Measurements from ENCODE around the gene GPD1.

The GPD1 gene

GRCh38 chr12:50102646-50103309, 1.0 kb upstream of the GPD1 start:
- in situ Hi-C loops (cut with MboI; ENCODE audit: low sequenced_read_pairs, unreplicated experiment): no loop called here
- peak; percentile 49 for DNase-seq (ENCODE audit: low spot score)

GRCh38 chr12:50103351-50103750, 457 bp upstream of the GPD1 start:
- in situ Hi-C loops (cut with MboI; ENCODE audit: low sequenced_read_pairs, unreplicated experiment): no loop called here

More at GRCh38 chr12:50102646-50103309, 1.0 kb upstream of the GPD1 start:
- no peak for TF ChIP-seq CTCF (IDR thresholded peaks at IDR 0.05; ENCODE audit: borderline replicate concordance, control extremely low read depth, extremely low read depth, insufficient read depth, missing control alignments)

GRCh38 chr12:50104417-50105366, 884 bp downstream of the GPD1 start:
- in situ Hi-C loops (cut with MboI; ENCODE audit: low sequenced_read_pairs, unreplicated experiment): no loop called here
- DNase-seq (ENCODE audit: low spot score): no peak
- no peak for TF ChIP-seq CTCF (IDR thresholded peaks at IDR 0.05; ENCODE audit: borderline replicate concordance, control extremely low read depth, extremely low read depth, insufficient read depth, missing control alignments)

More at GRCh38 chr12:50103351-50103750, 457 bp upstream of the GPD1 start:
- DNase-seq (ENCODE audit: low spot score): no peak
- TF ChIP-seq CTCF (IDR thresholded peaks at IDR 0.05; ENCODE audit: borderline replicate concordance, control extremely low read depth, extremely low read depth, insufficient read depth, missing control alignments): no peak

GRCh38 chr12:50105913-50106450, 2.2 kb downstream of the GPD1 start:
- in situ Hi-C loops (cut with MboI; ENCODE audit: low sequenced_read_pairs, unreplicated experiment): no loop called here
- TF ChIP-seq CTCF (IDR thresholded peaks at IDR 0.05; ENCODE audit: borderline replicate concordance, control extremely low read depth, extremely low read depth, insufficient read depth, missing control alignments): no peak

GRCh38 chr12:50106907-50107306, 3.1 kb downstream of the GPD1 start:
- in situ Hi-C loops (cut with MboI; ENCODE audit: low sequenced_read_pairs, unreplicated experiment): no loop called here
- TF ChIP-seq CTCF (IDR thresholded peaks at IDR 0.05; ENCODE audit: borderline replicate concordance, control extremely low read depth, extremely low read depth, insufficient read depth, missing control alignments): no peak
- DNase-seq (ENCODE audit: low spot score): no peak

More at GRCh38 chr12:50105913-50106450, 2.2 kb downstream of the GPD1 start:
- no peak for DNase-seq (ENCODE audit: low spot score)

All from GM13976 (cell line).